KOPT-K1 (cell line): ENCODE measurements around the gene DYNC2I2.

Source experiments
- H3K27ac ChIP-seq: fragments of 200-600 bp; sonication (generic); 2 replicates; pipeline ENCODE4 v1.5.1; 2016; ENCODE audit warnings: antibody characterized with exemption, mild to moderate bottlenecking, low read depth, low read length; ENCODE audit not compliant: poor library complexity, severe bottlenecking
- H3K36me3 ChIP-seq: fragments of 200-600 bp; sonication (generic); 2 replicates; pipeline ENCODE4 v1.5.1; 2017; ENCODE audit warnings: antibody characterized with exemption, mild to moderate bottlenecking, low read length, moderate library complexity; ENCODE audit not compliant: insufficient read depth
- H3K9me3 ChIP-seq: fragments of 200-600 bp; sonication (generic); 2 replicates; pipeline ENCODE4 v1.5.1; 2017; ENCODE audit warnings: antibody characterized with exemption, low read length, mild to moderate bottlenecking; ENCODE audit not compliant: insufficient read depth, poor library complexity, severe bottlenecking

DYNC2I2 gene

GRCh38 chr9:128634111-128634510 is 22.5 kb downstream of the DYNC2I2 start:
- no peak overlapping the region for H3K27ac ChIP-seq
- no peaks in the 10 kb centered on the region for H3K9me3 ChIP-seq
- peaks cover 97% of the 10 kb centered on the region for H3K36me3 ChIP-seq

- Histone ChIP-seq H3K27ac (no peak overlapping the region), H3K9me3 (no peaks in the 10 kb centered on the region), H3K36me3 (peaks cover 97% of the 10 kb centered on the region)
Measured at GRCh38 chr9:128633601-128634000, 23.0 kb downstream of the DYNC2I2 start.

GRCh38 chr9:128633057-128633456 is 23.6 kb downstream of the DYNC2I2 start:
- Histone ChIP-seq H3K27ac (no peak overlapping the region), H3K36me3 (peaks cover 99% of the 10 kb centered on the region), H3K9me3 (no peaks in the 10 kb centered on the region)

GRCh38 chr9:128632486-128632885 is 24.2 kb downstream of the DYNC2I2 start:
- Histone ChIP-seq H3K27ac (no peak overlapping the region), H3K9me3 (no peaks in the 10 kb centered on the region), H3K36me3 (peaks cover 100% of the 10 kb centered on the region)

GRCh38 chr9:128632066-128632465 is 24.6 kb downstream of the DYNC2I2 start:
- H3K36me3 ChIP-seq: peaks cover 100% of the 10 kb centered on the region
- H3K9me3 ChIP-seq: no peaks in the 10 kb centered on the region
- H3K27ac ChIP-seq: no peak overlapping the region

GRCh38 chr9:128631636-128632035 is 25.0 kb downstream of the DYNC2I2 start:
- no peak overlapping the region for H3K27ac ChIP-seq
- no peaks in the 10 kb centered on the region for H3K9me3 ChIP-seq
- peaks cover 100% of the 10 kb centered on the region for H3K36me3 ChIP-seq

- Histone ChIP-seq H3K36me3 (peaks cover 100% of the 10 kb centered on the region), H3K9me3 (no peaks in the 10 kb centered on the region), H3K27ac (no peak overlapping the region)
Measured at GRCh38 chr9:128629852-128630545, 26.6 kb downstream of the DYNC2I2 start.

- peaks cover 100% of the 10 kb centered on the region for H3K36me3 ChIP-seq
- no peak overlapping the region for H3K27ac ChIP-seq
- H3K9me3 ChIP-seq: no peaks in the 10 kb centered on the region
Measured at GRCh38 chr9:128629136-128629535, 27.5 kb downstream of the DYNC2I2 start.

- H3K27ac ChIP-seq: no peak overlapping the region
- H3K9me3 ChIP-seq: no peaks in the 10 kb centered on the region
- peaks cover 98% of the 10 kb centered on the region for H3K36me3 ChIP-seq
Measured at GRCh38 chr9:128628471-128629048, 28.1 kb downstream of the DYNC2I2 start.

- Histone ChIP-seq H3K36me3 (peaks cover 98% of the 10 kb centered on the region), H3K9me3 (no peaks in the 10 kb centered on the region), H3K27ac (no peak overlapping the region)
Measured at GRCh38 chr9:128627906-128628305, 28.7 kb downstream of the DYNC2I2 start.

- H3K36me3 ChIP-seq: peaks cover 94% of the 10 kb centered on the region
- H3K27ac ChIP-seq: no peak overlapping the region
- H3K9me3 ChIP-seq: no peaks in the 10 kb centered on the region
Measured at GRCh38 chr9:128627127-128627715, 29.4 kb downstream of the DYNC2I2 start.

- Histone ChIP-seq H3K27ac (no peak overlapping the region), H3K9me3 (no peaks in the 10 kb centered on the region), H3K36me3 (peaks cover 94% of the 10 kb centered on the region)
Measured at GRCh38 chr9:128626181-128626580, 30.5 kb downstream of the DYNC2I2 start.

GRCh38 chr9:128625391-128626146 is 31.1 kb downstream of the DYNC2I2 start:
- Histone ChIP-seq H3K36me3 (peaks cover 94% of the 10 kb centered on the region), H3K9me3 (no peaks in the 10 kb centered on the region), H3K27ac (no peak overlapping the region)

- H3K36me3 ChIP-seq: peaks cover 94% of the 10 kb centered on the region
- no peak overlapping the region for H3K27ac ChIP-seq
- H3K9me3 ChIP-seq: no peaks in the 10 kb centered on the region
Measured at GRCh38 chr9:128624566-128624965, 32.1 kb downstream of the DYNC2I2 start.

- Histone ChIP-seq H3K9me3 (no peaks in the 10 kb centered on the region), H3K27ac (no peak overlapping the region), H3K36me3 (peaks cover 91% of the 10 kb centered on the region)
Measured at GRCh38 chr9:128621730-128622455, 34.8 kb downstream of the DYNC2I2 start.
